ENCODE data around the gene GRK4.
"Not testable (repeated sequence)": the region's sequence is repeated elsewhere in the genome, so short reads cannot be mapped to it uniquely, and the experiment has no call there.

- TF ChIP-seq, protein P1, sequence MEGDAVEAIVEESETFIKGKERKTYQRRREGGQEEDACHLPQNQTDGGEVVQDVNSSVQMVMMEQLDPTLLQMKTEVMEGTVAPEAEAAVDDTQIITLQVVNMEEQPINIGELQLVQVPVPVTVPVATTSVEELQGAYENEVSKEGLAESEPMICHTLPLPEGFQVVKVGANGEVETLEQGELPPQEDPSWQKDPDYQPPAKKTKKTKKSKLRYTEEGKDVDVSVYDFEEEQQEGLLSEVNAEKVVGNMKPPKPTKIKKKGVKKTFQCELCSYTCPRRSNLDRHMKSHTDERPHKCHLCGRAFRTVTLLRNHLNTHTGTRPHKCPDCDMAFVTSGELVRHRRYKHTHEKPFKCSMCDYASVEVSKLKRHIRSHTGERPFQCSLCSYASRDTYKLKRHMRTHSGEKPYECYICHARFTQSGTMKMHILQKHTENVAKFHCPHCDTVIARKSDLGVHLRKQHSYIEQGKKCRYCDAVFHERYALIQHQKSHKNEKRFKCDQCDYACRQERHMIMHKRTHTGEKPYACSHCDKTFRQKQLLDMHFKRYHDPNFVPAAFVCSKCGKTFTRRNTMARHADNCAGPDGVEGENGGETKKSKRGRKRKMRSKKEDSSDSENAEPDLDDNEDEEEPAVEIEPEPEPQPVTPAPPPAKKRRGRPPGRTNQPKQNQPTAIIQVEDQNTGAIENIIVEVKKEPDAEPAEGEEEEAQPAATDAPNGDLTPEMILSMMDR (IDR thresholded peaks at IDR 0.05): not testable (repeated sequence)
- TF ChIP-seq EP300 (IDR thresholded peaks at IDR 0.05; ENCODE audit: borderline replicate concordance in 1 of 2, low read depth in 1 of 2, low read length in 1 of 2); POLR2AphosphoS5 (IDR thresholded peaks at IDR 0.05; ENCODE audit: low read depth, low read length); TAF1 (IDR thresholded peaks at IDR 0.05; ENCODE audit: borderline replicate concordance, low read depth, low read length); FOXM1 (IDR thresholded peaks at IDR 0.05; ENCODE audit: low read depth); EZH2phosphoT487 (IDR thresholded peaks at IDR 0.05; ENCODE audit: borderline replicate concordance, low read depth); SMC3 (IDR thresholded peaks at IDR 0.05; ENCODE audit: low read depth, low read length); RAD21 (IDR thresholded peaks at IDR 0.05; ENCODE audit: low read length); MXI1 (IDR thresholded peaks at IDR 0.05; ENCODE audit: low read depth, low read length): not testable (repeated sequence)
Observed at GRCh38 chr4:2960450-2960849, 2.9 kb upstream of the GRK4 start.
